Lower leg skin (tissue), 4 donors: ENCODE measurements around the gene GGACT. TPM values are rescaled to one million over a fixed set of nuclear protein-coding genes. Genes with fewer than 3 reads are reported as not detected.
"Not testable (repeated sequence)": the region's sequence is repeated elsewhere in the genome, so short reads cannot be mapped to it uniquely, and the experiment has no call there.

ENCODE experiments used
- DNase-seq, 2 donors: peaks; one replicate each; pipeline ENCODE4 v3.0.0-alpha.2; 2019; ENCODE audit warnings: low spot score in 2 of 2
- H3K4me3 ChIP-seq: fragments of 200-600 bp; sonication (generic); 2 replicates; pipeline ENCODE4 v1.5.1; 2017; ENCODE audit warnings: mild to moderate bottlenecking, low read depth; ENCODE audit not compliant: poor library complexity, severe bottlenecking
- POLR2A ChIP-seq, 2 donors: fragments of 450-650 bp; IDR thresholded peaks; one replicate each; pipeline ENCODE4 v1.6.1; 2016 to 2017; ENCODE audit warnings: antibody characterized with exemption in 2 of 2, mild to moderate bottlenecking in 1 of 2, moderate library complexity in 1 of 2
- WGBS, 2 donors: methylation state at CpG; one replicate each; pipeline ENCODE4 v1.1.5; 2018; 5-methylcytosine and 5-hydroxymethylcytosine counted together
- intact Hi-C: fragments of 100-400 bp; cut with DNase I; formaldehyde crosslinking; loops from one replicate; pipeline ENCODE4 v1.15.0; 2023; ENCODE audit warnings: low total_unique reads
- total RNA-seq, 4 donors: library from RNA; depleted of rRNA; stranded (reverse); fragments of >200 nt; gene quantifications; one replicate each; pipeline ENCODE4 v1.1.0, GENCODE V29; 2016
- TF ChIP-seq, protein P1 (sequence below), 3 donors: fragments of 450-650 bp; IDR thresholded peaks; one replicate each; pipeline ENCODE4 v1.5.1; 2016; ENCODE audit warnings: antibody characterized with exemption in 3 of 3, mild to moderate bottlenecking in 3 of 3, moderate library complexity in 2 of 3

The GGACT gene
- total RNA-seq, 4 donors from 2014 or later = 1.5 to 3.6 (median 2.6) TPM

DNA sequence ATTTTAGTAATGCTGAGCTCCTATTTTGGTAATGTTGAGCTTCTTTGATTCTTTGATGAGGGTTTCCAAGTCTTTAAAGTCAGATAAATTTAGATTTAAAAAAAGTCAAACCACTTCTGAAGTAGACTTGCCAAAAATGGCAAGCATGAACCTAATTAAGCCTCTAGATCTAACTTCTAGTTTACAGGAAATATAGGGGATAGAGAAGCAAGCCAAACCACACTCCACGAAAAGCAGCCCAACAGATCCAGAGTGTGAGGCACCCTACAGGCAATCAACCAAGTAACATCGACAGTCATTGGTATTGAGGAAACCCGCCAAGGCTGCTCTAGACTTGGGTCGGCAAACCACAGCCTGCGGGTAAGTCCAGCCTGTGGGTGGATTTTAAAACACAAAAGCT, 3.7 kb downstream of the GGACT start:
- TF ChIP-seq, protein P1, sequence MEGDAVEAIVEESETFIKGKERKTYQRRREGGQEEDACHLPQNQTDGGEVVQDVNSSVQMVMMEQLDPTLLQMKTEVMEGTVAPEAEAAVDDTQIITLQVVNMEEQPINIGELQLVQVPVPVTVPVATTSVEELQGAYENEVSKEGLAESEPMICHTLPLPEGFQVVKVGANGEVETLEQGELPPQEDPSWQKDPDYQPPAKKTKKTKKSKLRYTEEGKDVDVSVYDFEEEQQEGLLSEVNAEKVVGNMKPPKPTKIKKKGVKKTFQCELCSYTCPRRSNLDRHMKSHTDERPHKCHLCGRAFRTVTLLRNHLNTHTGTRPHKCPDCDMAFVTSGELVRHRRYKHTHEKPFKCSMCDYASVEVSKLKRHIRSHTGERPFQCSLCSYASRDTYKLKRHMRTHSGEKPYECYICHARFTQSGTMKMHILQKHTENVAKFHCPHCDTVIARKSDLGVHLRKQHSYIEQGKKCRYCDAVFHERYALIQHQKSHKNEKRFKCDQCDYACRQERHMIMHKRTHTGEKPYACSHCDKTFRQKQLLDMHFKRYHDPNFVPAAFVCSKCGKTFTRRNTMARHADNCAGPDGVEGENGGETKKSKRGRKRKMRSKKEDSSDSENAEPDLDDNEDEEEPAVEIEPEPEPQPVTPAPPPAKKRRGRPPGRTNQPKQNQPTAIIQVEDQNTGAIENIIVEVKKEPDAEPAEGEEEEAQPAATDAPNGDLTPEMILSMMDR (IDR thresholded peaks at IDR 0.05) = no peak
- TF ChIP-seq POLR2A (IDR thresholded peaks at IDR 0.05) = no peak
- DNase-seq = no peak
- intact Hi-C loops = no loop called here
- no peak overlapping the region for H3K4me3 ChIP-seq
- 52 to 61% methylated on average over 5 of the region's 5 CpGs for WGBS, 2 donors

DNA sequence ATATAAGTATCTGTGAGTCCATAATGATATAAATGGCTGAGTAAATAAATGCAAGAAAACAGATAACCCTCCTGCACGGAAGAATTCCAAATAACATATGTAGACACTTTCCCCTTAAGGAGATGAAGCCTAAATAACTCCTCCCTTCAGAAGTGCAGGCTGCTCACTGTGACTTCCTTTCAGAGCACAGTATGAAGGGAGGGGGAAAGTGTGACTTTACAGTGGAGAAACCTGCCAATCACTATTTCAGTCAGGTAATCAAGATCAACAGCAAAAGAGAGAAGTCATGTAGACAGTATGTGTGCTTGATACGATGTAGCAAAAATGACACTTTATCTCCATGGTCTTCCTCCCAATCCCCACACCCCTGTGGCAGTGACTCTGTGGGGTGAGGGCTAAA, 7.1 kb downstream of the GGACT start:
- intact Hi-C loops = no loop called here

DNA sequence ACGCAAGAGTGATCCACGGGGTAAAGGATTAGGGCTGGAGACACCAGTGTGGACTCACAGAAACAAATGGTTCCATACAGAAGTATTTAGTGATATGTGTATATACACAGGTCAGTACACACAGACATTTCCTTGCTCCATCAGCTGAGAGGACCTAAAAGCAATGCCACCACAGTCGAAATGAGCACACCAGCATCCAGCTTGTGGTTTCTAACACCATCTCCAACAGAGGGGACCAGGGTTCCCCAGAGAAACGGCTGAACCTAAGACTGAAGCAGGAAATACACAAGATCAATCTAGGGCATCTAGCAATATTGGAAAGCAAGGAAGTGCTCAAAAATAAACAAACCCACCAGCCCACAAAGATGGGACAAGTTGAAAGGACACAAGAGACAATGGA, 7.6 kb downstream of the GGACT start:
- H3K4me3 ChIP-seq = no peak overlapping the region
- no peak for DNase-seq
- intact Hi-C loops = no loop called here
- TF ChIP-seq POLR2A (IDR thresholded peaks at IDR 0.05) = no peak
- TF ChIP-seq, protein P1 (IDR thresholded peaks at IDR 0.05) = no peak
- 86 to 96% methylated on average over 4 of the region's 4 CpGs for WGBS, 2 donors

More for the DNA sequence above, 7.1 kb downstream of the GGACT start:
- H3K4me3 ChIP-seq = no peak overlapping the region
- 97 to 99% methylated on average over 2 of the region's 2 CpGs for WGBS, 2 donors
- TF ChIP-seq POLR2A (IDR thresholded peaks at IDR 0.05) = no peak
- TF ChIP-seq, protein P1 (IDR thresholded peaks at IDR 0.05) = no peak
- no peak for DNase-seq

DNA sequence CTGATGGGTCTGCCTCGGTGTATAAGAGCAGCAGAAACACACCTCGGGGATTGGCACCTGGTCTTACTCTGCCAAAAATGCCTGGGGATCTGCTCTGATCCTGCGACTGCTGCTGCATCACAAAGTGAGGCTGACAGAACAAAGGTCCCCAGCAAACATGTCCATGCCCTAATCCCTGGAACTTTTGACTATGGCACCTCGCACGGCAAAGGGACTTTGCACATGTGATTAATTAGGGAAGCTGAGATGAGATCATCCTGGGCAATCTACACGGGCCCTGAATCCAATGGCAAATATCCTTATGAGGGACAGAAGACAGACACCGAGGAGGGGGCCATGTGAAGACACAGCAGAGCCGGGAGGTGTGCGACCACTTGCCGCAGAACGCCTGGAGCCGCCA, 8.5 kb downstream of the GGACT start:
- DNase-seq = no peak
- H3K4me3 ChIP-seq = no peak overlapping the region
- no peak for TF ChIP-seq POLR2A (IDR thresholded peaks at IDR 0.05)
- TF ChIP-seq, protein P1 (IDR thresholded peaks at IDR 0.05) = no peak
- WGBS, 2 donors = 76 to 82% methylated on average over 12 of the region's 12 CpGs
- intact Hi-C loops = no loop called here

DNA sequence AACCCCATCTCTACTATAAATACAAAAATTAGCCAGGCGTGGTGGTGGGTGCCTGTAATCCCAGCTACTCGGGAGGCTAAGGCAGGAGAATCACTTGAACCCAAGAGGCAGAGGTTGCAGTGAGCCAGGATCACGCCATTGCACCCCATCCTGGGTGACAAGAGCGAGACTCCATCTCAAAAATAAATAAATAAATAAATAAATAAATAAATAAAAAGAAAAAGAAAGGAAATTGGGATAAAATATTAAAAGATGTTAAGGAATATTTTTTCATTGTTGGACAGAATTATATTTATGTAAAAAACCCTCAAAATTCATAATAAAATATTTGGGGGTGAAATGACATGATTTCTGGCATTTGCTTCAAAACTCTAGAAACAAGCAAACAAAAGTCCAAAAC, 11.3 kb downstream of the GGACT start:
- intact Hi-C loops = loop anchor here (10.0 kb wide), 1 partner anchor 548 kb away; no protein-coding TSS in a partner anchor
- H3K4me3 ChIP-seq, DNase-seq: not testable (repeated sequence)
- 93 to 100% methylated on average over 4 of the region's 4 CpGs for WGBS, 2 donors

DNA sequence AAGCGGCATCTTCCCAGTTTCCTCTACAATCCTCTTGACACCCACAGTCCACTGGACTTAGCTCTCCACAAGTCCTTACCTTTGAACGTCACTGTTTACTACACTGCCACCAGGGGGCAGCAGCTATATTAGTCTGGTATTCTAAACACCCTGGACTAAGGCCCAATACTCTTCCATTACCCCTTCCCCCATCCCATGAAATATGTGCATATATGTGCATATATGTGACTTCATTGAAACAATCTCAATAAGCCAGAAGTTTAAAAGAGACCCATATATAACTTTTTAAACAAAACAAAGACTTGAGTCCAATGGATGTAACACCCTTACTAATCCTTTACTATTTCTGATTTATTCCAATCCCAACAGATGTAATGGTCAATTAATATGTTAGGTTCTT, 15.5 kb downstream of the GGACT start:
- TF ChIP-seq POLR2A (IDR thresholded peaks at IDR 0.05) = no peak
- TF ChIP-seq, protein P1 (IDR thresholded peaks at IDR 0.05) = peak in 1 of 3 donors; percentile 16
- WGBS, 2 donors = 44 to 46% methylated on average over 2 of the region's 2 CpGs
- intact Hi-C loops = loop anchor here (10.0 kb wide), 1 partner anchor 552 kb away; no protein-coding TSS in a partner anchor
- H3K4me3 ChIP-seq = no peak overlapping the region
- peak; percentile 58 to 90 for DNase-seq
